IPS-NIHi11 (cell line): Measurements from ENCODE around the gene MYH7.
A peak's percentile ranks its signal among the peaks of the same experiment; 100 is the strongest.

Experiments
- DNase-seq: peaks from one replicate; pipeline ENCODE4 v3.0.0; 2012; ENCODE audit warnings: mixed read lengths, low spot score

Gene MYH7

GRCh38 chr14:23447361-23448350 lies 12.2 kb upstream of the MYH7 start:
- no peak for DNase-seq

- DNase-seq: no peak
Observed at GRCh38 chr14:23446291-23446851, 10.9 kb upstream of the MYH7 start.

GRCh38 chr14:23445773-23446172 lies 10.3 kb upstream of the MYH7 start:
- DNase-seq: no peak

GRCh38 chr14:23444314-23444713 lies 8.9 kb upstream of the MYH7 start:
- no peak for DNase-seq

GRCh38 chr14:23443881-23444280 lies 8.4 kb upstream of the MYH7 start:
- no peak for DNase-seq

- no peak for DNase-seq
Observed at GRCh38 chr14:23443411-23443812, 8.0 kb upstream of the MYH7 start.

GRCh38 chr14:23442721-23443356 lies 7.4 kb upstream of the MYH7 start:
- peak; percentile 61 for DNase-seq

GRCh38 chr14:23441076-23441475 lies 5.6 kb upstream of the MYH7 start:
- no peak for DNase-seq

- no peak for DNase-seq
Observed at GRCh38 chr14:23439107-23439835, 3.8 kb upstream of the MYH7 start.

GRCh38 chr14:23438101-23438971 lies 2.9 kb upstream of the MYH7 start:
- no peak for DNase-seq

GRCh38 chr14:23437133-23438100 lies 2.0 kb upstream of the MYH7 start:
- no peak for DNase-seq

GRCh38 chr14:23436327-23437132 lies 1.1 kb upstream of the MYH7 start:
- DNase-seq: no peak

- no peak for DNase-seq
Observed at GRCh38 chr14:23434488-23435222, 805 bp downstream of the MYH7 start.

- no peak for DNase-seq
Observed at GRCh38 chr14:23433457-23433856, 2.0 kb downstream of the MYH7 start.

- no peak for DNase-seq
Observed at GRCh38 chr14:23432946-23433345, 2.5 kb downstream of the MYH7 start.

- DNase-seq: no peak
Observed at GRCh38 chr14:23432102-23432925, 3.1 kb downstream of the MYH7 start.

GRCh38 chr14:23431486-23431885 lies 4.0 kb downstream of the MYH7 start:
- no peak for DNase-seq

GRCh38 chr14:23430723-23431085 lies 4.8 kb downstream of the MYH7 start:
- DNase-seq: peak; percentile 66
